Heart right ventricle (tissue), 16 donors: ENCODE data around the gene PTPRN2. TPM values are rescaled to one million over a fixed set of nuclear protein-coding genes. Genes with fewer than 3 reads are reported as not detected.

Experiments
- ATAC-seq, 8 donors: fragments of 200-7000 bp; cut with Tn5 transposase; one replicate each; pipeline ENCODE4 v1.9.1; 2020; ENCODE audit warnings: mild to moderate bottlenecking in 8 of 8, moderate library complexity in 8 of 8, moderate number of reproducible peaks in 1 of 8
- DNase-seq, 2 donors: peaks; one replicate each; pipeline ENCODE4 v3.0.0-alpha.2; 2020
- H3K27ac ChIP-seq, 10 donors: fragments of 200-600 bp; sonication (generic) in 2 of 10; one replicate each; pipeline versions ENCODE4 v1.5.0 to v1.8.0; 2020 to 2022; ENCODE audit warnings: mild to moderate bottlenecking in 3 of 10
- H3K27me3 ChIP-seq, 7 donors: fragments of 200-600 bp; one replicate each; pipeline ENCODE4 v1.8.0; 2021 to 2022; ENCODE audit warnings: mild to moderate bottlenecking in 2 of 7
- H3K36me3 ChIP-seq, 9 donors: fragments of 200-600 bp; sonication (generic) in 1 of 9; one replicate each; pipeline versions ENCODE4 v1.5.0 to v1.8.0; 2020 to 2022; ENCODE audit warnings: mild to moderate bottlenecking in 2 of 9
- H3K4me1 ChIP-seq, 9 donors: fragments of 200-600 bp; sonication (generic) in 1 of 9; one replicate each; pipeline versions ENCODE4 v1.5.0 to v1.8.0; 2020 to 2022; ENCODE audit warnings: mild to moderate bottlenecking in 4 of 9
- H3K4me3 ChIP-seq, 10 donors: fragments of 200-600 bp; sonication (generic) in 2 of 10; one replicate each; pipeline versions ENCODE4 v1.5.0 to v1.8.0; 2020 to 2022; ENCODE audit warnings: mild to moderate bottlenecking in 7 of 10, moderate library complexity in 2 of 10
- H3K9me3 ChIP-seq, 11 donors: fragments of 200-600 bp in 10 of 11; sonication (generic) in 2 of 11; one replicate each; pipeline versions ENCODE4 v1.5.0 to v1.8.0; 2013 to 2022; ENCODE audit warnings: mild to moderate bottlenecking in 2 of 11, control low read depth in 1 of 11, moderate library complexity in 1 of 11
- CTCF ChIP-seq, 9 donors: fragments of 200-600 bp; sonication (generic) in 2 of 9; IDR thresholded peaks; one replicate each; pipeline versions ENCODE4 v1.5.0 to v1.8.0; 2021 to 2022; ENCODE audit warnings: antibody characterized with exemption in 9 of 9, mild to moderate bottlenecking in 5 of 9, moderate library complexity in 1 of 9
- WGBS, 2 donors: extraction: QIAGEN DNeasy Blood & Tissue Kit; methylation state at CpG; one replicate each; pipeline ENCODE4 v1.1.7; 2013; ENCODE audit warnings: inconsistent platforms in 1 of 2; 5-methylcytosine and 5-hydroxymethylcytosine counted together
- intact Hi-C, 10 donors: fragments of 100-400 bp; cut with DNase I; formaldehyde crosslinking; loops; one replicate each; pipeline versions ENCODE4 v1.11.1 to v1.14.2; 2022
- polyA plus RNA-seq, 2 donors: library from polyadenylated mRNA; stranded (reverse); fragments of 200-250 nt; gene quantifications; one replicate each; pipeline ENCODE4 v1.2.3, GENCODE V29; 2013
- total RNA-seq, 10 donors: library from RNA; stranded (reverse); fragmentation: NEBNext Ultra II Directional in 3 of 10; extraction: Animal tissue kit (Norgen Biotek cat#: 25700) in 3 of 10; gene quantifications; one replicate each; pipeline versions ENCODE4 v1.2.1 to v1.2.4, GENCODE V29; 2021 to 2023
- donor health status: Arrhythmogenic right ventricular cardiomyopathy.
- donor health status: ischemic (EF 13 %, LVEDD 7.1; RV severe dilation, severe dysfunction).
- donor health status: healthy with polysubstance abuse.
- donor health status: DM: no; HTN: yes; CAD: no.
- donor health status: DM: no; HTN: no; CAD: no.
- donor health status: ischemic (EF 25% LVEDD 6.9; RV normal size, moderate dysfunction).
- donor health status: ischemic (EF 25% LVEDD 5.7; RV mildly dilated, moderate dysfunction).
- donor health status: healthy.
- donor health status: DM: yes; HTN: yes; CAD: no.
- donor health status: Ischemic cardiomyopathy.
- donor health status: ischemic (EF 35%, LVEDD 5.7; RV mildly dilated, moderate dysfunction).
- donor health status: nonischemic (EF 11% LVEDD 7.7; RV severe dilation, severe dysfunction).
- donor health status: DM: yes; HTN: yes; CAD: no.
- donor health status: PGD.
- donor health status: ischemic (EF 29% LVEDD 5.4; RV normal size, mild dysfunction).
- donor health status: nonischemic (EF 23%, LVEDD 6.1; RV moderate dilation, normal function).

PTPRN2 gene
- total and polyA plus RNA-seq, 12 donors = 0.82 to 1.8 (median 1.3) TPM

GRCh38 chr7:157792241-157793086 lies 795.2 kb downstream of the PTPRN2 start:
- intact Hi-C loops = no loop called here
- Histone ChIP-seq H3K27me3 (peaks cover 0 to 8% (median 6%) of the 10 kb centered on the region in 7 donors), H3K36me3 (no peaks in the 10 kb centered on the region), H3K9me3 (no peaks in the 10 kb centered on the region), H3K4me3 (no peak overlapping the region), H3K27ac (no peak overlapping the region), H3K4me1 (no peaks in the 10 kb centered on the region)
- WGBS, 2 donors = 82 to 83% methylated on average over 35 of the region's 35 CpGs
- TF ChIP-seq CTCF (IDR thresholded peaks at IDR 0.05) = no peak
- DNase-seq (no peak), ATAC-seq (peak in 1 of 8 donors; percentile 42)

DNA sequence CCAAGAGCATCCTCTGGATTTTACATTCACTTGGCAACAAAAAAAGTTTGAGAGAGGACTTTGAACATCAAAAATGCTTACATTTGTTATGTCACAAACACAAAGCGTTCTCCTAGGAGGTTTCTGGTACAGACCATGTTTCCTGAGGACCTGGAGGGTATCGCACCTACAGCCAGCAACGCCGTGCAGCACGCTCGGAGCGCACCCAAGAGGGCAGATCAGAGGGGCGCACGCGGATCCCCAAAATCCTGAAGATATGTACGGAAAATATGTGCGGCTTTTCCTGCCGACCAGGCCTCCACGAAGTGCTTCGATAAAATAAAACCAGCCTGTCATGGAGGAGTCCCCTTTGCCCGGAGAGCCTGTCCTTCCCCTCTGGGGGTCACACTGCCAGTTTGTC lies 796.0 kb downstream of the PTPRN2 start:
- no peak overlapping the region for H3K27ac ChIP-seq
- no peaks in the 10 kb centered on the region for H3K4me1 ChIP-seq
- no peak overlapping the region for H3K4me3 ChIP-seq
- 89 to 90% methylated on average over 16 of the region's 16 CpGs for WGBS, 2 donors
- H3K9me3 ChIP-seq = no peaks in the 10 kb centered on the region
- TF ChIP-seq CTCF (IDR thresholded peaks at IDR 0.05) = no peak
- H3K36me3 ChIP-seq = no peaks in the 10 kb centered on the region
- peaks cover 0 to 8% (median 6%) of the 10 kb centered on the region in 7 donors for H3K27me3 ChIP-seq
- ATAC-seq = no peak
- DNase-seq = no peak
- intact Hi-C loops = no loop called here

DNA sequence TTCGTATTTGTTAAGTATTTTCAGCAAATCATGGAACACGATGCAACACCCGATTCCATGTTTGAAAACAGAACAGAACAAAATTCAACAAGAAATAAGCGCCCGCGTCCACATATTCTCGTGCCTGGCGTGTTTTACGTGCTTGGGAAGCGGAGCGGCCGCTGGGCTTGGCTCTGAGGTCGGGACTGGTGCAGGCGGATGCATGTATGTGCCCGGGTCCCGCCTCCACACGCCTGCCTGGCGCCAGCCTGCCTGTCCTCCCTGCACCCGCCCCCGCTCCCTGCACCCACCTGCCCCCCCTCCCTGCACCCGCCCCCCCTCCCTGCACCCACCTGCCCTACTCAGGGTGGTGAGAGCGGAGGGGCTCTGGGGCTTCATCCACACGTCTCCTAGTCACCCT lies 796.4 kb downstream of the PTPRN2 start:
- Histone ChIP-seq H3K4me3 (no peak overlapping the region), H3K27ac (no peak overlapping the region), H3K9me3 (no peaks in the 10 kb centered on the region), H3K4me1 (no peaks in the 10 kb centered on the region), H3K27me3 (peaks cover 0 to 8% (median 6%) of the 10 kb centered on the region in 7 donors), H3K36me3 (no peaks in the 10 kb centered on the region)
- no peak for DNase-seq
- intact Hi-C loops = no loop called here
- TF ChIP-seq CTCF (IDR thresholded peaks at IDR 0.05) = no peak
- WGBS, 2 donors = 89 to 91% methylated on average over 23 of the region's 23 CpGs
- ATAC-seq = no peak

GRCh38 chr7:157789942-157790341 lies 797.7 kb downstream of the PTPRN2 start:
- WGBS, 2 donors = 92 to 97% methylated on average over 4 of the region's 4 CpGs

More at GRCh38 chr7:157789942-157790341, 797.7 kb downstream of the PTPRN2 start:
- Histone ChIP-seq H3K4me1 (no peaks in the 10 kb centered on the region), H3K36me3 (no peaks in the 10 kb centered on the region), H3K27me3 (peaks cover 0 to 11% (median 4%) of the 10 kb centered on the region in 7 donors), H3K4me3 (no peak overlapping the region), H3K27ac (no peak overlapping the region), H3K9me3 (no peaks in the 10 kb centered on the region)
- intact Hi-C loops = no loop called here
- no peak for DNase-seq
- no peak for TF ChIP-seq CTCF (IDR thresholded peaks at IDR 0.05)
- ATAC-seq = no peak
